A549 (cell line): ENCODE data around the gene SIAH3. TPM values are rescaled to one million over a fixed set of nuclear protein-coding genes. Genes with fewer than 3 reads are reported as not detected.

Experiments used
- ATAC-seq, 2 experiments: fragments of 200-7000 bp in 1 of 2; fragments of >200 bp in 1 of 2; cut with Nextera tagmentation in 1 of 2; cut with Tn5 transposase in 1 of 2; 3 replicates each; pipeline versions ENCODE4 v1.8.0 to v1.9.1; 2018 to 2020; ENCODE audit warnings: mild to moderate bottlenecking in 1 of 2, moderate library complexity in 1 of 2
- CTCF ChIA-PET: fragments of 300-600 bp; sonication (Branson Sonifier 250); formaldehyde crosslinking; extraction: SDS; loops from one replicate; lab custom pipeline; 2021; ENCODE audit warnings: antibody characterized with exemption, inconsistent platforms; lab: Yijun Ruan, JAX
- POLR2A ChIA-PET: fragments of 350-600 bp; formaldehyde crosslinking; extraction: SDS; loops from one replicate; lab custom pipeline; 2021; ENCODE audit warnings: antibody characterized with exemption, inconsistent platforms; lab: Yijun Ruan, JAX
- DNase-seq, 2 experiments: peaks; one replicate each; pipeline versions ENCODE4 v3.0.0 to v3.0.0-alpha.2; 2011 to 2016; ENCODE audit warnings: low read depth in 1 of 2, low spot score in 1 of 2
- FAIRE-seq: peaks from 2 replicates; lab custom pipeline; 2011; peaks lifted over from hg19 to GRCh38; lab: Jason Lieb, UNC
- H3K27ac ChIP-seq, 2 experiments: fragments of >200 bp; sonication (Bioruptor Twin); formaldehyde crosslinking; 3 replicates each; pipeline ENCODE4 v1.5.1; 2016 to 2017
- H3K4me1 ChIP-seq: fragments of >200 bp; sonication (Bioruptor Twin); formaldehyde crosslinking; 3 replicates; pipeline ENCODE4 v1.6.1; 2016
- H3K4me2 ChIP-seq: fragments of >200 bp; sonication (Bioruptor Twin); formaldehyde crosslinking; 3 replicates; pipeline ENCODE4 v1.6.1; 2016
- H3K4me3 ChIP-seq: fragments of >200 bp; sonication (Bioruptor Twin); formaldehyde crosslinking; 3 replicates; pipeline ENCODE4 v1.5.1; 2016
- H3K9me3 ChIP-seq: fragments of >200 bp; sonication (Bioruptor Twin); formaldehyde crosslinking; 3 replicates; pipeline ENCODE4 v1.6.1; 2016
- CBX8 ChIP-seq: fragments of 200-600 bp; sonication (generic); IDR thresholded peaks from 2 replicates; pipeline ENCODE4 v1.6.1; 2016
- EHF ChIP-seq: fragments of 250-450 bp; sonication (Bioruptor Pico); IDR thresholded peaks from 2 replicates; pipeline ENCODE4 v1.5.0; 2020; ENCODE audit warnings: mild to moderate bottlenecking
- EP300 ChIP-seq, 2 experiments: fragments of >200 bp; sonication (Bioruptor Twin); formaldehyde crosslinking; IDR thresholded peaks; 2 replicates in 1 of 2; 3 replicates in 1 of 2; pipeline ENCODE4 v1.6.1; 2016 to 2017
- HES2 ChIP-seq: fragments of >200 bp; sonication (Bioruptor Twin); formaldehyde crosslinking; IDR thresholded peaks from 2 replicates; pipeline ENCODE4 v1.6.1; 2016
- HEYL ChIP-seq: fragments of 250-450 bp; sonication (Bioruptor Pico); IDR thresholded peaks from 2 replicates; pipeline ENCODE4 v1.8.0; 2021; ENCODE audit warnings: mild to moderate bottlenecking, moderate library complexity
- HOXA7 ChIP-seq: fragments of 250-450 bp; sonication (Bioruptor Pico); IDR thresholded peaks from 2 replicates; pipeline ENCODE4 v1.5.0; 2020; ENCODE audit warnings: mild to moderate bottlenecking, moderate library complexity
- JUN ChIP-seq, 2 experiments: fragments of >200 bp; sonication (Bioruptor Twin); formaldehyde crosslinking; IDR thresholded peaks; 2 replicates in 1 of 2; 3 replicates in 1 of 2; pipeline ENCODE4 v1.6.1; 2016 to 2017
- KDM1A ChIP-seq: fragments of 200-600 bp; sonication (generic); IDR thresholded peaks from 2 replicates; pipeline ENCODE4 v1.6.1; 2016; ENCODE audit warnings: low read depth, mild to moderate bottlenecking
- KDM5A ChIP-seq: fragments of 200-600 bp; sonication (generic); IDR thresholded peaks from 2 replicates; pipeline ENCODE4 v1.6.1; 2016; ENCODE audit warnings: antibody characterized with exemption, mild to moderate bottlenecking
- MAFK ChIP-seq: fragments of 450-650 bp; IDR thresholded peaks from 2 replicates; pipeline ENCODE4 v1.6.1; 2014; ENCODE audit not compliant: partially characterized antibody
- MAZ ChIP-seq: fragments of 150-350 bp; IDR thresholded peaks from 2 replicates; pipeline ENCODE4 v1.6.1; 2014; ENCODE audit warnings: antibody characterized with exemption, low read depth, low read length, borderline replicate concordance
- POLR2A ChIP-seq: IDR thresholded peaks from 2 replicates; pipeline ENCODE4 v1.6.1; 2012; ENCODE audit warnings: mild to moderate bottlenecking, low read length
- RCOR1 ChIP-seq: fragments of 150-350 bp; IDR thresholded peaks from 2 replicates; pipeline ENCODE4 v1.6.1; 2014; ENCODE audit warnings: antibody characterized with exemption, low read length, low read depth
- RFX5 ChIP-seq: fragments of 450-650 bp; IDR thresholded peaks from 2 replicates; pipeline ENCODE4 v1.7.1; 2014; ENCODE audit warnings: antibody characterized with exemption, mild to moderate bottlenecking, moderate library complexity
- RNF2 ChIP-seq: fragments of 200-600 bp; sonication (generic); IDR thresholded peaks from 2 replicates; pipeline ENCODE4 v1.6.1; 2016; ENCODE audit warnings: low read depth, mild to moderate bottlenecking, antibody characterized with exemption, moderate library complexity, borderline replicate concordance
- SREBF2 ChIP-seq: fragments of 450-650 bp; IDR thresholded peaks from 2 replicates; pipeline ENCODE4 v1.6.1; 2014; ENCODE audit warnings: mild to moderate bottlenecking, moderate library complexity
- TP53 ChIP-seq: fragments of 250-450 bp; sonication (Bioruptor Pico); IDR thresholded peaks from 2 replicates; pipeline ENCODE4 v1.5.0; 2021; ENCODE audit warnings: mild to moderate bottlenecking, moderate library complexity
- ZSCAN20 ChIP-seq: fragments of 250-450 bp; sonication (Bioruptor Pico); IDR thresholded peaks from 2 replicates; pipeline ENCODE4 v1.8.0; 2022; ENCODE audit warnings: mild to moderate bottlenecking, moderate library complexity
- WGBS: methylation state at CpG from one replicate; pipeline ENCODE4 v1.1.6; 2017; ENCODE audit errors: missing lambda C conversion rate; 5-methylcytosine and 5-hydroxymethylcytosine counted together
- polyA plus RNA-seq, 4 experiments: library from polyadenylated mRNA; depleted of rRNA in 3 of 4; stranded (reverse); fragments of >200 nt; fragmentation: RNase III in 1 of 4; extraction: RNeasy Plus Mini Kit Qiagen cat#74134 plus additional on column Dnase treatment in 1 of 4; gene quantifications; 2 replicates in 3 of 4; 3 replicates in 1 of 4; pipeline ENCODE4 v1.2.3, GENCODE V29; 2011 to 2017
- TF ChIP-seq, protein P1 (sequence below): fragments of 250-450 bp; sonication (Bioruptor Pico); IDR thresholded peaks from 2 replicates; pipeline ENCODE4 v1.5.0; 2021; ENCODE audit warnings: mild to moderate bottlenecking, moderate library complexity, borderline replicate concordance

Gene SIAH3
- polyA plus RNA-seq, 2 of the 4 experiments (the other 2 are of a cell fraction): not detected

DNA sequence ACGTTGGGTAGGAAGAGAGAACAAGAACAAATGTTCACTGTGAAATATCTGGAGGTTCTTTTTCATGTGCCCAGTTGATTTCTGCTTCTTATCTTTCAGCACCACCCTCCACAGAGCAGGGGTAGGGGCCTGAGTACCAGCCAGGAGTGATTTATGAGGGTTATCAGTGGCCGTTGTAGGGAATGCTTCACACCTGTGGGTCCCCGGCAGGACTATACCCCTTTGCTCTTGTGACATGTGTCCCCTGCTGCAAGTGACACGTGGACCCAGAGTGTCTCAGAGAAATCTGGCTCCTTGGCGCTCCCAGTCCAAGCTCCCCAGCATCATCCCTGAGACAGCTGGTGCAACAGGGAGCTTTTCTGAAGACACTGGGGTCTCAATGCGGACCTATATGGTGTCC is 29.7 kb downstream of the SIAH3 start:
- no peak for DNase-seq
- Histone ChIP-seq H3K4me3 (no peak overlapping the region), H3K9me3 (no peaks in the 10 kb centered on the region), H3K4me1 (no peaks in the 10 kb centered on the region), H3K27ac (no peak overlapping the region)
- POLR2A ChIA-PET: no interaction called here
- ATAC-seq: no peak
- CTCF ChIA-PET: no interaction called here
- FAIRE-seq: no peak
- 55% methylated on average over 6 of the region's 6 CpGs for WGBS
- no peak for TF ChIP-seq HOXA7 (CRISPR knock-in tag)
- TF ChIP-seq CBX8: no peak
- TF ChIP-seq KDM1A: no peak
- no peak for TF ChIP-seq MAZ
- no peak for TF ChIP-seq RCOR1
- no peak for TF ChIP-seq POLR2A
- TF ChIP-seq MAFK: no peak
- TF ChIP-seq, all 56 proteins: peak for 0
- no peak overlapping the region for H3K4me2 ChIP-seq

- Histone ChIP-seq H3K4me2 (no peak overlapping the region), H3K4me3 (no peak overlapping the region), H3K27ac (no peak overlapping the region), H3K9me3 (no peaks in the 10 kb centered on the region), H3K4me1 (no peaks in the 10 kb centered on the region)
- TF ChIP-seq ZSCAN20 (CRISPR knock-in tag): no peak
- TF ChIP-seq POLR2A: no peak
- no peak for TF ChIP-seq RNF2
- TF ChIP-seq EP300 (IDR thresholded peaks at IDR 0.05): no peak
- TF ChIP-seq KDM5A: no peak
- TF ChIP-seq TP53 (CRISPR knock-in tag): no peak
- DNase-seq: no peak
- no peak for ATAC-seq
- 63% methylated on average over 16 of the region's 18 CpGs for WGBS
- FAIRE-seq: no peak
- POLR2A ChIA-PET: no interaction called here
- CTCF ChIA-PET: no interaction called here
Measured at GRCh38 chr13:45820106-45820838, 31.3 kb downstream of the SIAH3 start.

- FAIRE-seq: no peak
Measured at GRCh38 chr13:45817833-45818232, 33.7 kb downstream of the SIAH3 start.

DNA sequence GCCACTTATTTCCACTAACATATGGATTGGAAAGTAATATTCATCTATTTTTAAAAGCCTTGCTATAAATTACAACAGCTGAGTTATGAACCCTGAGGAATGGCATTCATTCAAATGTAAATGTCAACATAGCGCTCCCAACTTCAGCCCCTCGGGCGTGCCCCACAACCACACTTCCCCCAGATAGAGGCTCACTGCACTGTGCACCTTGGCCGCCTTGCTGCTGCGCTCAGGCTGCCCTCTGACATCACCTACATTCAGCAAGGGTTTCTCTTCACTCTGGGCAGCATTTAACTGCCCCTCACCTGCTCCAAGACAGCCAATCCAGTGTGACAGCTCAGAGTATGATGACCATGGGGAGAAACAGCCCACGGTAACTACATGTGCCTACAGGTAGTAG is 35.1 kb downstream of the SIAH3 start:
- no peak overlapping the region for H3K4me3 ChIP-seq
- ChIA-PET CTCF (no interaction called here), POLR2A (no interaction called here)
- WGBS: 59% methylated on average over 6 of the region's 6 CpGs
- ATAC-seq (no peak), DNase-seq (no peak), FAIRE-seq (no peak)
- H3K9me3 ChIP-seq: no peaks in the 10 kb centered on the region
- H3K4me2 ChIP-seq: no peak overlapping the region
- no peak for TF ChIP-seq HEYL (CRISPR knock-in tag)
- TF ChIP-seq HES2: no peak
- no peak for TF ChIP-seq JUN (IDR thresholded peaks at IDR 0.05)
- no peak for TF ChIP-seq RFX5
- no peak for TF ChIP-seq EHF (CRISPR knock-in tag)
- TF ChIP-seq, protein P1, sequence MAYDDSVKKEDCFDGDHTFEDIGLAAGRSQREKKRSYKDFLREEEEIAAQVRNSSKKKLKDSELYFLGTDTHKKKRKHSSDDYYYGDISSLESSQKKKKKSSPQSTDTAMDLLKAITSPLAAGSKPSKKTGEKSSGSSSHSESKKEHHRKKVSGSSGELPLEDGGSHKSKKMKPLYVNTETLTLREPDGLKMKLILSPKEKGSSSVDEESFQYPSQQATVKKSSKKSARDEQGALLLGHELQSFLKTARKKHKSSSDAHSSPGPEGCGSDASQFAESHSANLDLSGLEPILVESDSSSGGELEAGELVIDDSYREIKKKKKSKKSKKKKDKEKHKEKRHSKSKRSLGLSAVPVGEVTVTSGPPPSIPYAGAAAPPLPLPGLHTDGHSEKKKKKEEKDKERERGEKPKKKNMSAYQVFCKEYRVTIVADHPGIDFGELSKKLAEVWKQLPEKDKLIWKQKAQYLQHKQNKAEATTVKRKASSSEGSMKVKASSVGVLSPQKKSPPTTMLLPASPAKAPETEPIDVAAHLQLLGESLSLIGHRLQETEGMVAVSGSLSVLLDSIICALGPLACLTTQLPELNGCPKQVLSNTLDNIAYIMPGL (CRISPR knock-in tag): no peak
- no peaks in the 10 kb centered on the region for H3K4me1 ChIP-seq
- H3K27ac ChIP-seq: no peak overlapping the region

More at GRCh38 chr13:45817833-45818232, 33.7 kb downstream of the SIAH3 start:
- no peak for TF ChIP-seq SREBF2
- TF ChIP-seq, all 56 proteins: peak for 0
- DNase-seq (no peak), ATAC-seq (no peak)
- 0% methylated on average over 2 of the region's 2 CpGs for WGBS
- ChIA-PET CTCF (no interaction called here), POLR2A (no interaction called here)
- Histone ChIP-seq H3K27ac (no peak overlapping the region), H3K9me3 (no peaks in the 10 kb centered on the region), H3K4me2 (no peak overlapping the region), H3K4me1 (no peaks in the 10 kb centered on the region), H3K4me3 (no peak overlapping the region)
